ENCODE data around the gene KICS2. TPM values are rescaled to one million over a fixed set of nuclear protein-coding genes. Genes with fewer than 3 reads are reported as not detected.
A peak's percentile ranks its signal among the peaks of the same experiment; 100 is the strongest.

Gene KICS2
- total RNA-seq, 1 experiment from 2014 or later = 30.7 TPM

DNA sequence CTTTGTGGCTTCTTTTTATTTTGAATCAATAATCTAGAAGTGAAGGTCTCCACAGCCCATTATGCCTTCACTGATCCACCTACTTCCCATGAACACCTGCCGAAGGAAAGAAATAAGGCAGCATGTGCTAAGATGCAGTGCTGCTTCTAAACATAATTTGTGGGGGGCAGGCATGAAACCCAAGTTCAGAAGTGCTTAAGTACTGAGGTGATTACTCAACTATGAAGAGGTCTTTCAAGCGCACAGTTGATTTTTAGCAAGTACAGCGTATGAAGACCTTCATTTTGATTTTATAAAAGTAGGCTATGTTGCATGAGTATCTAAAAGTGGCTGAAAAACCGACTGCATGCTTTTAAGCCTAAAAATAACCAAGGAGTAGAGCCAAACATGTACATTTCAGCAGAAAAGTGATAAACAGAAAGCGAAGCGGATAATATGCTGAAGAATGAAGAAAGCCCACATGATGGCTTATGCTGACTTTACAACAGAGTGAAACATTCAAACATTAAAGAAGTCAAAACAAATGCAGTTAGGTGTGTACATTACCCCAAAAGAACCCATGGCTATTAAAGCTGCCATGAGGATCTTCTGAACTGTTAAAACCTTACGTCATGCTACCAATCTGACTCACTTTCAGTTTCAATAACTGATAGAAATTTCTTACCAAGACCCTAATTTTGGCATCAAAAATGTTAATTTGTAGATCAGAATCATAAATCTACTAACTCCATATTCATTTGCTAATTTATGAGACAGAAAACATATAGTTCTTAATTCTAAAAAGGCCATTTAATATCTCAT is 29.3 kb downstream of the KICS2 start:
- H3K9me2 ChIP-seq (replicated peaks; ENCODE audit: insufficient read depth, low read length) = no peaks in the 10 kb centered on the region
- H3K4me1 ChIP-seq (ENCODE audit: low read length) = peaks cover 5% of the 10 kb centered on the region
- no peaks in the 10 kb centered on the region for H4K20me1 ChIP-seq (ENCODE audit: insufficient read depth, low read depth, low read length)
- H3K9me3 ChIP-seq (ENCODE audit: low read length) = no peaks in the 10 kb centered on the region
- no peak overlapping the region for H3K4me2 ChIP-seq (ENCODE audit: low read depth, low read length, poor library complexity, severe bottlenecking)
- no peak for DNase-seq
- peaks cover 20% of the 10 kb centered on the region for H3K36me3 ChIP-seq (ENCODE audit: insufficient read depth, low read length)
- H3K27ac ChIP-seq (ENCODE audit: low read length) = no peak overlapping the region
- H3K4me3 ChIP-seq (ENCODE audit: low read length) = no peak overlapping the region
- no peak overlapping the region for H3K9ac ChIP-seq (ENCODE audit: low read length)
- H2AFZ ChIP-seq (ENCODE audit: low read length) = no peak overlapping the region
- no peaks in the 10 kb centered on the region for H3K27me3 ChIP-seq (ENCODE audit: low read length)
- H3K79me2 ChIP-seq (ENCODE audit: low read length) = no peaks in the 10 kb centered on the region

DNA sequence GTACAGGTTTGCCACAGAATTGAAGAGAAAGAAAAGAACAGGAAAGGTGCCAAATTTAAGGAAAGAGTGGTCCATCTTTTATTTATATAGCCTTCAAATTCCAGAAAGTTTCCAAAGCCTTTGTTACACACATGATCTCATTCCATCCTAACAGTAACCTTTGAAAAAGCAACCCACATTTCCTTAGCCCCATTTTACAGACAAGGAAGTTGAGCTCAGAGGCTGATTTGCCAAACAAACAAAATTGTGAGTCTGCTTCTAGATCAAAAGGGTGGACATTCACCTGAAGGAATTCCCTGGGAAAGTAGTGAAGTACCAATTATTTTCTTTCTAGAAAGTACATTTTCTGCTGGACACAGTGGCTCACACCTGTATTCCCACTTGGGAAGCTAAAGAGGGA is 32.0 kb downstream of the KICS2 start:
- Histone ChIP-seq H3K4me2 (ENCODE audit: low read depth, low read length, poor library complexity, severe bottlenecking) (no peak overlapping the region), H4K20me1 (ENCODE audit: insufficient read depth, low read depth, low read length) (no peaks in the 10 kb centered on the region), H3K9ac (ENCODE audit: low read length) (no peak overlapping the region), H3K4me1 (ENCODE audit: low read length) (peaks cover 5% of the 10 kb centered on the region), H3K9me2 (replicated peaks; ENCODE audit: insufficient read depth, low read length) (no peaks in the 10 kb centered on the region), H3K4me3 (ENCODE audit: low read length) (no peak overlapping the region), H3K27ac (ENCODE audit: low read length) (no peak overlapping the region), H3K36me3 (ENCODE audit: insufficient read depth, low read length) (peaks cover 20% of the 10 kb centered on the region), H3K9me3 (ENCODE audit: low read length) (no peaks in the 10 kb centered on the region), H3K27me3 (ENCODE audit: low read length) (no peaks in the 10 kb centered on the region), H2AFZ (ENCODE audit: low read length) (no peak overlapping the region), H3K79me2 (ENCODE audit: low read length) (no peaks in the 10 kb centered on the region)
- DNase-seq = no peak

DNA sequence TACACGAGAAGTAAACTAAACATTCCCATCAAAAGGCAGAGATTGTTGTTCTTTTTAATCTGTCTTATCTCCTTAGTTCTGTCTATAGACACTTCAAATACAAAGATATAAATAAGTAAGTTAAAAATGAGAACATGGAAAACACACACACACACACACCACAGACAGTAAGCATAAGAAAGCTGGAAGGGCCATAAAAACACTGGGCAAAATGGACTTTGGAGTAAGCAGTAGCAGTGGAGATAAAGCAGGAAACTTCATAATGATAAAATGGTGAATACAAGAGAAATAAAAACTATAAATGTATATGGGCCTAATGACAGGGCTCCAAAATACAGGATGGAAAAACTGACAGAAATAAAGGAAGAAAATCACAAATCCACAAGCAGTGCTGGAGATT is 32.6 kb downstream of the KICS2 start:
- Histone ChIP-seq H3K9me2 (replicated peaks; ENCODE audit: insufficient read depth, low read length) (no peaks in the 10 kb centered on the region), H2AFZ (ENCODE audit: low read length) (no peak overlapping the region), H3K4me3 (ENCODE audit: low read length) (no peak overlapping the region), H3K4me1 (ENCODE audit: low read length) (peaks cover 5% of the 10 kb centered on the region), H3K9me3 (ENCODE audit: low read length) (no peaks in the 10 kb centered on the region), H3K27ac (ENCODE audit: low read length) (no peak overlapping the region), H3K9ac (ENCODE audit: low read length) (no peak overlapping the region), H3K4me2 (ENCODE audit: low read depth, low read length, poor library complexity, severe bottlenecking) (no peak overlapping the region), H3K79me2 (ENCODE audit: low read length) (no peaks in the 10 kb centered on the region), H4K20me1 (ENCODE audit: insufficient read depth, low read depth, low read length) (no peaks in the 10 kb centered on the region), H3K36me3 (ENCODE audit: insufficient read depth, low read length) (peaks cover 18% of the 10 kb centered on the region), H3K27me3 (ENCODE audit: low read length) (no peaks in the 10 kb centered on the region)
- no peak for DNase-seq

DNA sequence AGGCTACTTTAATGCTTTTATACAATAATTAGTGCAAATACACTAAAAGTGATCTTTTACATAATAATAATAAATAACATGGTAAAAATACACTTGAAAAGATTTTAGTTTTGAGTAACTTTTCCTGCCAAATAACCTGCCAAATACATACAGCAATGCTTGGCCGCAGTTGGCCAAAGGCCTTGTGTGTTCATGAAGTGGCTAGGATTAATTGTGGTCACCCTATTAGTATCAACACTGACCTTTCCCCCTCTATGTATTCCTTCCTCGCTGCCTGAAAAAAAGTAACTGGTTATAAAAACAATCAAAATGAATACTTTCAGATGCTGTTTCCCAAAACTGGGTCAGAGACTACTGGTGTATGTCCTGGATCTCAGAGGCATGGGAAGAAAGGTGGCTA is 34.3 kb downstream of the KICS2 start:
- no peak overlapping the region for H2AFZ ChIP-seq (ENCODE audit: low read length)

DNA sequence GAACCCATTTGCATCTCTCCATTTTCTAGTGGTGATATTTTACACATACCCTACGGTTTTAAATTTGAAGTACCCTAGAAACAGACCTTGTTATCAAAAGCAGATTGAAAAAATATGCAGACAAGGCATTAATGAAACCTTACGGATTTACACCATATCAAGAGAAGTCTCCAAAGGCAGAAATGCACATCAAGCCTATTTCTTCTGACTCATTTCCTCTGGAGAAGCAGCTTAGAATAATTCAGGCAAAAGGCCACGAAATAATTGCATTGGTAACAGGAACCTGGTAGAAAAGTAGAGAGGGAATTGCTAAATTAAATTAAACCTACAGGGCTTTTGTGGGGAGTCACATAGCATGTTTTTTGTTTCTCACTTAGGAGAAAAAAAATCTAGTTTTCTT is 34.7 kb downstream of the KICS2 start:
- Histone ChIP-seq H3K4me3 (ENCODE audit: low read length) (no peak overlapping the region), H3K9me3 (ENCODE audit: low read length) (no peaks in the 10 kb centered on the region), H3K79me2 (ENCODE audit: low read length) (no peaks in the 10 kb centered on the region), H3K4me2 (ENCODE audit: low read depth, low read length, poor library complexity, severe bottlenecking) (no peak overlapping the region), H3K27ac (ENCODE audit: low read length) (no peak overlapping the region), H3K4me1 (ENCODE audit: low read length) (peaks cover 5% of the 10 kb centered on the region), H3K9ac (ENCODE audit: low read length) (no peak overlapping the region), H3K9me2 (replicated peaks; ENCODE audit: insufficient read depth, low read length) (no peaks in the 10 kb centered on the region), H3K36me3 (ENCODE audit: insufficient read depth, low read length) (no peaks in the 10 kb centered on the region), H2AFZ (ENCODE audit: low read length) (no peak overlapping the region), H3K27me3 (ENCODE audit: low read length) (no peaks in the 10 kb centered on the region), H4K20me1 (ENCODE audit: insufficient read depth, low read depth, low read length) (no peaks in the 10 kb centered on the region)
- no peak for DNase-seq

More for the DNA sequence above, 34.3 kb downstream of the KICS2 start:
- Histone ChIP-seq H3K4me2 (ENCODE audit: low read depth, low read length, poor library complexity, severe bottlenecking) (no peak overlapping the region), H3K27me3 (ENCODE audit: low read length) (no peaks in the 10 kb centered on the region), H3K79me2 (ENCODE audit: low read length) (no peaks in the 10 kb centered on the region), H3K27ac (ENCODE audit: low read length) (no peak overlapping the region), H3K9me3 (ENCODE audit: low read length) (no peaks in the 10 kb centered on the region), H3K4me1 (ENCODE audit: low read length) (peaks cover 5% of the 10 kb centered on the region), H3K9me2 (replicated peaks; ENCODE audit: insufficient read depth, low read length) (no peaks in the 10 kb centered on the region), H3K36me3 (ENCODE audit: insufficient read depth, low read length) (peaks cover 3% of the 10 kb centered on the region; the same call in 1 of the 2 replicates), H3K9ac (ENCODE audit: low read length) (no peak overlapping the region), H4K20me1 (ENCODE audit: insufficient read depth, low read depth, low read length) (no peaks in the 10 kb centered on the region), H3K4me3 (ENCODE audit: low read length) (no peak overlapping the region)
- no peak for DNase-seq

DNA sequence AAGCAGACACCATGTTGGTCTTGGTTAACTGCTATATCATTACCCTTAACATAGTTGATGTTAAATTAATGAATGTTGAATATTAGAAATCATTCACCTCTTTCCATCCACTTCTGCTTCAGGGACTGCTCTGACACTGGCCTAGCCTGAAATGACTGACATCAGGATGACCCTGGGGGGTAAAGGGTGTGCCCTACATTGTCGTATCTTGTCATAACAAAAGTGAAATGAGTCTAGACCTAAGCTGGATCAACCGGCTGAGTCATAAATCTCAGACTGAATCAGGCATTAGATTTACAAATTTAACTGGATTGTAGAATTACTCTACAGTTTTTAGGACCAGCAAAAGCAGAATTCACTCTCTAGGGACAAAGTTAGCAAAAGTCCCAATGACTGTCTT is 35.3 kb downstream of the KICS2 start:
- Histone ChIP-seq H3K4me2 (ENCODE audit: low read depth, low read length, poor library complexity, severe bottlenecking) (no peak overlapping the region), H3K79me2 (ENCODE audit: low read length) (no peaks in the 10 kb centered on the region), H3K27me3 (ENCODE audit: low read length) (no peaks in the 10 kb centered on the region), H3K4me1 (ENCODE audit: low read length) (peaks cover 5% of the 10 kb centered on the region), H3K36me3 (ENCODE audit: insufficient read depth, low read length) (no peaks in the 10 kb centered on the region), H2AFZ (ENCODE audit: low read length) (no peak overlapping the region), H3K9me3 (ENCODE audit: low read length) (no peaks in the 10 kb centered on the region), H3K9ac (ENCODE audit: low read length) (no peak overlapping the region), H3K4me3 (ENCODE audit: low read length) (no peak overlapping the region), H3K9me2 (replicated peaks; ENCODE audit: insufficient read depth, low read length) (no peaks in the 10 kb centered on the region), H3K27ac (ENCODE audit: low read length) (no peak overlapping the region), H4K20me1 (ENCODE audit: insufficient read depth, low read depth, low read length) (no peaks in the 10 kb centered on the region)
- no peak for DNase-seq

DNA sequence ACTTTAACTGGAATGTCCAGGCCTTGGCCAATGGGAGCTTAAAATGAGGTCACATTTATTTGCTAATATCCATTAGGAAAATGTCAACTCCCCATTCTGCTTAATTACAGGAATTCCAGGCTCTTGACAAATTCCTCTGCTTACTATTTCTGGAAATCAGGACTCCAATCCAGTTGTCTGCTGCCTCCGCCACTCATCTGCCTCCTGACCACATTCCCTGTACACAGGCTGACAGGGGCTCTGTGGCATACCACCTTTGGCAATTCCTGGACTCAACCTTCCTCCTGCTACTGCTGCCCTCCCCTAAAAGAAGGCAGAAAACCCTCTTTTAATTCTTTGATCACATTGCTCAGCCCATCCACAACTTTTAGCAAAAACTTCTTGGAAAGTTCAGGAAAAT is 37.9 kb downstream of the KICS2 start:
- Histone ChIP-seq H3K36me3 (ENCODE audit: insufficient read depth, low read length) (no peaks in the 10 kb centered on the region), H4K20me1 (ENCODE audit: insufficient read depth, low read depth, low read length) (no peaks in the 10 kb centered on the region)

DNA sequence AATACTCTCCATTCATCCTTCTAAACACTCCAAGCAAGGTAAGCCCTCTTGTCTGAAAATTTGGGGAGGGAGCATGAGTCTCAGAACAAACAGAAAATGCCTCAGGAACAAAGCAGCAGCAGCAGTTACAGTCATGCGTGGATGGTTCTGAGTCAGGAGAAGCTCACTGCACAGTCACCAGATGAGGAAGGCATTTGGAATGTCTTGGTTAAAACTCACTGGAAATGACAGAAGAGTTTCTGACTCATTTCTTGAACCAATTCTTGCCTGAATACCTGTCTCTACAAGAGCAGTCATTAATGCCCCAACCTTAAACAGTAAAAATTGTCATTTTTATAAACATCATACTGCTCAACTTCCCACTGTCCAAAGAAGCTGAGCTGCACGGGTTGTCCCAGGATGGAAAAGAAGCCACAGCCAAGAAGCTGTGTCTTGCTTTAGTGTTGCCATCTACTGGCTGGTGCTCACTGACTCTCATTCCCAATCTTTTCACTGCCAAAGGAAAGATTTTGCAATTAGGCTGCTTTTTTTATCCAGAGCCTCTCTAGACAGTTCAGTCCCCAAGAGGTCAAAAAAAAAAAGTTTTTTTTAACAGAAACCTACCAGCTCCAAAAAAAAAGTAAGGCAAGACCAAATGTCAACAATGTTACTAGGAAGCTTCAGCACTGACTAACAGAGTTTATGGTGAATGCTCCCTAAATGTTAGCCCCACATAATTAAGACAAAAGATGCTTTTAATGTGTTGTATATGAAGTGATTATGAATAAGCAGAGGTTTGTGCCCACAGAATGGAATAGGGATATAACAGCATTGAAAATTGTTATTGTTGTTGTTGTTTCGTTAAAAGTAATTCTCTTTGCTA is 40.4 kb downstream of the KICS2 start:
- Histone ChIP-seq H3K9me2 (replicated peaks; ENCODE audit: insufficient read depth, low read length) (no peaks in the 10 kb centered on the region), H3K4me2 (ENCODE audit: low read depth, low read length, poor library complexity, severe bottlenecking) (no peak overlapping the region), H3K27ac (ENCODE audit: low read length) (no peak overlapping the region), H3K79me2 (ENCODE audit: low read length) (no peaks in the 10 kb centered on the region), H3K4me3 (ENCODE audit: low read length) (no peak overlapping the region), H4K20me1 (ENCODE audit: insufficient read depth, low read depth, low read length) (no peaks in the 10 kb centered on the region), H3K36me3 (ENCODE audit: insufficient read depth, low read length) (no peaks in the 10 kb centered on the region), H3K9ac (ENCODE audit: low read length) (no peak overlapping the region), H3K9me3 (ENCODE audit: low read length) (no peaks in the 10 kb centered on the region), H3K4me1 (ENCODE audit: low read length) (no peaks in the 10 kb centered on the region), H2AFZ (ENCODE audit: low read length) (no peak overlapping the region), H3K27me3 (ENCODE audit: low read length) (no peaks in the 10 kb centered on the region)
- peak; percentile 33 for DNase-seq

More for the DNA sequence above, 37.9 kb downstream of the KICS2 start:
- DNase-seq = no peak
- H3K79me2 ChIP-seq (ENCODE audit: low read length) = no peaks in the 10 kb centered on the region
- H3K4me3 ChIP-seq (ENCODE audit: low read length) = no peak overlapping the region
- no peaks in the 10 kb centered on the region for H3K27me3 ChIP-seq (ENCODE audit: low read length)
- H3K9me2 ChIP-seq (replicated peaks; ENCODE audit: insufficient read depth, low read length) = no peaks in the 10 kb centered on the region
- H3K27ac ChIP-seq (ENCODE audit: low read length) = no peak overlapping the region
- no peak overlapping the region for H2AFZ ChIP-seq (ENCODE audit: low read length)
- no peak overlapping the region for H3K4me2 ChIP-seq (ENCODE audit: low read depth, low read length, poor library complexity, severe bottlenecking)
- no peak overlapping the region for H3K9ac ChIP-seq (ENCODE audit: low read length)
- no peaks in the 10 kb centered on the region for H3K9me3 ChIP-seq (ENCODE audit: low read length)
- H3K4me1 ChIP-seq (ENCODE audit: low read length) = no peaks in the 10 kb centered on the region
